Lower lobe of right lung (tissue), 2 donors: Measurements from ENCODE around the gene CDH23. TPM values are rescaled to one million over a fixed set of nuclear protein-coding genes. Genes with fewer than 3 reads are reported as not detected.
A peak's percentile ranks its signal among the peaks of the same experiment; 100 is the strongest.

Experiments used
- ATAC-seq, 2 donors: fragments of 200-7000 bp; cut with Tn5 transposase; one replicate each; pipeline ENCODE4 v1.9.1; 2020 to 2022; ENCODE audit warnings: mild to moderate bottlenecking in 2 of 2, moderate library complexity in 2 of 2
- DNase-seq: peaks from one replicate; pipeline ENCODE4 v3.0.0-alpha.2; 2020
- H3K27ac ChIP-seq: fragments of 200-600 bp; one replicate; pipeline ENCODE4 v1.8.0; 2022
- H3K27me3 ChIP-seq: fragments of 200-600 bp; one replicate; pipeline ENCODE4 v1.8.0; 2022; ENCODE audit warnings: low read depth
- H3K36me3 ChIP-seq: fragments of 200-600 bp; one replicate; pipeline ENCODE4 v1.8.0; 2022; ENCODE audit warnings: mild to moderate bottlenecking
- H3K4me1 ChIP-seq: fragments of 200-600 bp; one replicate; pipeline ENCODE4 v1.8.0; 2022
- H3K4me3 ChIP-seq: fragments of 200-600 bp; one replicate; pipeline ENCODE4 v1.8.0; 2022; ENCODE audit warnings: mild to moderate bottlenecking
- H3K9me3 ChIP-seq: fragments of 200-600 bp; one replicate; pipeline ENCODE4 v1.8.0; 2022
- CTCF ChIP-seq: fragments of 200-600 bp; IDR thresholded peaks from one replicate; pipeline ENCODE4 v1.8.0; 2022; ENCODE audit warnings: antibody characterized with exemption, mild to moderate bottlenecking
- intact Hi-C: fragments of 100-400 bp; cut with DNase I; formaldehyde crosslinking; loops from one replicate; pipeline ENCODE4 v1.11.0; 2022
- total RNA-seq: library from RNA; stranded (reverse); fragmentation: NEBNext Ultra II Directional; extraction: Animal tissue kit (Norgen Biotek cat#: 25700); gene quantifications from one replicate; pipeline ENCODE4 v1.2.1, GENCODE V29; 2021
- donor health status: DM: no; HTN: yes; CAD: no; lungs with severe emphysema.

Gene CDH23
- total RNA-seq, 1 donor from 2014 or later, result 9.4 TPM

GRCh38 chr10:71489077-71489476 lies 92.4 kb downstream of the CDH23 start:
- no peak for TF ChIP-seq CTCF
- Histone ChIP-seq H3K27me3 (no peaks in the 10 kb centered on the region), H3K27ac (no peak overlapping the region), H3K36me3 (no peaks in the 10 kb centered on the region), H3K4me3 (no peak overlapping the region), H3K4me1 (no peaks in the 10 kb centered on the region), H3K9me3 (peaks cover 4% of the 10 kb centered on the region)
- no peak for DNase-seq
- ATAC-seq, result no peak
- intact Hi-C loops, result no loop called here

- H3K9me3 ChIP-seq, result peaks cover 4% of the 10 kb centered on the region
- H3K4me1 ChIP-seq, result no peaks in the 10 kb centered on the region
- H3K27ac ChIP-seq, result no peak overlapping the region
- DNase-seq, result no peak
- intact Hi-C loops, result no loop called here
- no peaks in the 10 kb centered on the region for H3K27me3 ChIP-seq
- no peak for TF ChIP-seq CTCF
- no peaks in the 10 kb centered on the region for H3K36me3 ChIP-seq
- peak in 1 of 2 donors; percentile 7 for ATAC-seq
- H3K4me3 ChIP-seq, result no peak overlapping the region
Measured at GRCh38 chr10:71492872-71493271, 96.2 kb downstream of the CDH23 start.

GRCh38 chr10:71493741-71494140 lies 97.0 kb downstream of the CDH23 start:
- H3K36me3 ChIP-seq, result no peaks in the 10 kb centered on the region
- intact Hi-C loops, result no loop called here
- no peaks in the 10 kb centered on the region for H3K4me1 ChIP-seq
- TF ChIP-seq CTCF, result no peak
- H3K27ac ChIP-seq, result no peak overlapping the region
- H3K9me3 ChIP-seq, result peaks cover 4% of the 10 kb centered on the region
- DNase-seq (no peak), ATAC-seq (no peak)
- H3K27me3 ChIP-seq, result no peaks in the 10 kb centered on the region
- no peak overlapping the region for H3K4me3 ChIP-seq

GRCh38 chr10:71494476-71494875 lies 97.8 kb downstream of the CDH23 start:
- DNase-seq, result no peak
- Histone ChIP-seq H3K27me3 (no peaks in the 10 kb centered on the region), H3K9me3 (no peaks in the 10 kb centered on the region), H3K36me3 (no peaks in the 10 kb centered on the region), H3K4me1 (no peaks in the 10 kb centered on the region), H3K4me3 (no peak overlapping the region), H3K27ac (no peak overlapping the region)
- no peak for TF ChIP-seq CTCF
- intact Hi-C loops, result no loop called here
- no peak for ATAC-seq

- Histone ChIP-seq H3K36me3 (no peaks in the 10 kb centered on the region), H3K9me3 (no peaks in the 10 kb centered on the region), H3K27ac (no peak overlapping the region), H3K4me1 (no peaks in the 10 kb centered on the region), H3K4me3 (no peak overlapping the region), H3K27me3 (no peaks in the 10 kb centered on the region)
- TF ChIP-seq CTCF, result no peak
- ATAC-seq, result no peak
- no peak for DNase-seq
- intact Hi-C loops, result no loop called here
Measured at GRCh38 chr10:71494980-71495381, 98.3 kb downstream of the CDH23 start.
